NT2/D1 (cell line): ENCODE results near the gene C6orf132.

Experiments used
- DNase-seq: peaks from one replicate; pipeline ENCODE4 v3.0.0-alpha.2; 2011; ENCODE audit warnings: low read depth, low spot score
- H3K27me3 ChIP-seq: 2 replicates; pipeline ENCODE4 v1.6.0; 2011; ENCODE audit warnings: mild to moderate bottlenecking; ENCODE audit not compliant: insufficient read length, insufficient read depth
- H3K36me3 ChIP-seq: 2 replicates; pipeline ENCODE4 v1.6.1; 2011; ENCODE audit warnings: mild to moderate bottlenecking, low read length, mixed read lengths; ENCODE audit not compliant: insufficient read depth, insufficient read length
- H3K4me1 ChIP-seq: 2 replicates; pipeline ENCODE4 v1.5.1; 2011; ENCODE audit not compliant: insufficient read depth, insufficient read length
- H3K4me3 ChIP-seq: 2 replicates; pipeline ENCODE4 v1.5.1; 2011; ENCODE audit warnings: low read depth; ENCODE audit not compliant: insufficient read length
- H3K9ac ChIP-seq: 2 replicates; pipeline ENCODE4 v1.6.0; 2011; ENCODE audit warnings: low read depth; ENCODE audit not compliant: insufficient read length
- H3K9me3 ChIP-seq: 2 replicates; pipeline ENCODE4 v1.5.1; 2011; ENCODE audit warnings: mild to moderate bottlenecking, low read length; ENCODE audit not compliant: insufficient read depth
- SUZ12 ChIP-seq: IDR thresholded peaks from 2 replicates; pipeline ENCODE4 v1.6.1; 2011; ENCODE audit not compliant: insufficient read length, insufficient read depth; ENCODE audit errors: extremely low read depth
- YY1 ChIP-seq: IDR thresholded peaks from 2 replicates; pipeline ENCODE4 v1.6.1; 2011; ENCODE audit not compliant: insufficient read length, insufficient read depth
- ZNF274 ChIP-seq: IDR thresholded peaks from 2 replicates; pipeline ENCODE4 v1.6.1; 2011; ENCODE audit warnings: mild to moderate bottlenecking, low read depth, low read length

The C6orf132 gene

GRCh38 chr6:42106112-42107023, 36.1 kb downstream of the C6orf132 start:
- H3K4me1 ChIP-seq: peaks cover 12% of the 10 kb centered on the region
- DNase-seq: no peak
- H3K9me3 ChIP-seq: no peaks in the 10 kb centered on the region
- peaks cover 29% of the 10 kb centered on the region for H3K36me3 ChIP-seq
- H3K27me3 ChIP-seq: no peaks in the 10 kb centered on the region
- no peak for TF ChIP-seq YY1
- no peak for TF ChIP-seq ZNF274
- TF ChIP-seq SUZ12: no peak
- no peak overlapping the region for H3K9ac ChIP-seq
- no peak overlapping the region for H3K4me3 ChIP-seq

GRCh38 chr6:42105709-42106108, 36.7 kb downstream of the C6orf132 start:
- Histone ChIP-seq H3K4me1 (peaks cover 12% of the 10 kb centered on the region), H3K9ac (no peak overlapping the region), H3K27me3 (no peaks in the 10 kb centered on the region), H3K9me3 (no peaks in the 10 kb centered on the region), H3K36me3 (peaks cover 29% of the 10 kb centered on the region), H3K4me3 (no peak overlapping the region)
- no peak for DNase-seq
- TF ChIP-seq YY1: no peak
- TF ChIP-seq SUZ12: no peak
- TF ChIP-seq ZNF274: no peak

- Histone ChIP-seq H3K9me3 (no peaks in the 10 kb centered on the region), H3K4me3 (peak overlapping the region; percentile 34), H3K36me3 (peaks cover 29% of the 10 kb centered on the region), H3K4me1 (peaks cover 15% of the 10 kb centered on the region), H3K27me3 (no peaks in the 10 kb centered on the region), H3K9ac (peak overlapping the region; percentile 80)
- TF ChIP-seq SUZ12 (no peak), YY1 (no peak), ZNF274 (no peak)
- no peak for DNase-seq
Observed at GRCh38 chr6:42105156-42105648, 37.2 kb downstream of the C6orf132 start.

GRCh38 chr6:42104804-42105125, 37.7 kb downstream of the C6orf132 start:
- DNase-seq: no peak
- Histone ChIP-seq H3K36me3 (peaks cover 29% of the 10 kb centered on the region), H3K9me3 (no peaks in the 10 kb centered on the region), H3K9ac (peak overlapping the region; percentile 80), H3K27me3 (no peaks in the 10 kb centered on the region), H3K4me3 (peak overlapping the region; percentile 34), H3K4me1 (peaks cover 15% of the 10 kb centered on the region)
- TF ChIP-seq YY1 (no peak), SUZ12 (no peak), ZNF274 (no peak)

- Histone ChIP-seq H3K9me3 (no peaks in the 10 kb centered on the region), H3K27me3 (no peaks in the 10 kb centered on the region), H3K9ac (peak overlapping the region; percentile 80), H3K4me3 (peak overlapping the region; percentile 34), H3K4me1 (peaks cover 15% of the 10 kb centered on the region), H3K36me3 (peaks cover 25% of the 10 kb centered on the region)
- DNase-seq: peak; percentile 57
- TF ChIP-seq YY1: no peak
- no peak for TF ChIP-seq SUZ12
- TF ChIP-seq ZNF274: no peak
Observed at GRCh38 chr6:42104095-42104803, 38.2 kb downstream of the C6orf132 start.

- Histone ChIP-seq H3K9ac (peak overlapping the region; percentile 80), H3K4me3 (peak overlapping the region; percentile 34)
Observed at GRCh38 chr6:42103753-42104094, 38.7 kb downstream of the C6orf132 start.

GRCh38 chr6:42103216-42103615, 39.2 kb downstream of the C6orf132 start:
- TF ChIP-seq YY1 (no peak), ZNF274 (no peak), SUZ12 (no peak)
- no peak overlapping the region for H3K9ac ChIP-seq
- H3K36me3 ChIP-seq: peaks cover 19% of the 10 kb centered on the region
- no peaks in the 10 kb centered on the region for H3K27me3 ChIP-seq
- no peak for DNase-seq
- no peak overlapping the region for H3K4me3 ChIP-seq
- peaks cover 15% of the 10 kb centered on the region for H3K4me1 ChIP-seq
- H3K9me3 ChIP-seq: no peaks in the 10 kb centered on the region

More at GRCh38 chr6:42103753-42104094, 38.7 kb downstream of the C6orf132 start:
- no peak for DNase-seq
- Histone ChIP-seq H3K36me3 (peaks cover 23% of the 10 kb centered on the region), H3K27me3 (no peaks in the 10 kb centered on the region), H3K9me3 (no peaks in the 10 kb centered on the region), H3K4me1 (peaks cover 15% of the 10 kb centered on the region)
- no peak for TF ChIP-seq SUZ12
- TF ChIP-seq ZNF274: no peak
- no peak for TF ChIP-seq YY1
